NCI-H460 (cell line): ENCODE results near the gene RAB11FIP2. TPM values are rescaled to one million over a fixed set of nuclear protein-coding genes. Genes with fewer than 3 reads are reported as not detected.
"Not testable (repeated sequence)": the region's sequence is repeated elsewhere in the genome, so short reads cannot be mapped to it uniquely, and the experiment has no call there.

Source experiments
- DNase-seq: peaks from one replicate; pipeline ENCODE4 v3.0.0-alpha.2; 2016; ENCODE audit warnings: low read depth; ENCODE audit errors: extremely low read depth
- polyA plus RNA-seq: library from polyadenylated mRNA; depleted of rRNA; stranded (reverse); fragments of >200 nt; gene quantifications from 2 replicates; pipeline ENCODE4 v1.2.3, GENCODE V29; 2014; cell fraction: nucleus; rRNA removed
- total RNA-seq: library from RNA; depleted of rRNA; stranded (reverse); fragments of >200 nt; shearing (Covaris generic); gene quantifications from 2 replicates; pipeline ENCODE4 v1.2.3, GENCODE V29; 2014; rRNA removed

RAB11FIP2 gene
- 35.6 and 41.0 TPM in 2 replicates for total RNA-seq
- polyA plus RNA-seq: 11.6 and 20.8 TPM in 2 replicates

- DNase-seq: peak; percentile 91
Observed at GRCh38 chr10:118046395-118047156, at the start of gene RAB11FIP2. Gene RAB11FIP2, minus strand, starts transcription at chr10:118046941. Its CDS starts 778 bp downstream, at chr10:118046163.

GRCh38 chr10:118096022-118096421, 49.3 kb upstream of the RAB11FIP2 start:
- DNase-seq: no peak

- DNase-seq: no peak
Observed at GRCh38 chr10:118092209-118092608, 45.5 kb upstream of the RAB11FIP2 start.

GRCh38 chr10:118080817-118081216, 34.1 kb upstream of the RAB11FIP2 start:
- no peak for DNase-seq

GRCh38 chr10:118076705-118077104, 30.0 kb upstream of the RAB11FIP2 start:
- no peak for DNase-seq

- no peak for DNase-seq
Observed at GRCh38 chr10:118072840-118073239, 26.1 kb upstream of the RAB11FIP2 start.

- not testable (repeated sequence) for DNase-seq
Observed at GRCh38 chr10:118067389-118067788, 20.6 kb upstream of the RAB11FIP2 start.

- DNase-seq: no peak
Observed at GRCh38 chr10:118062798-118063238, 16.1 kb upstream of the RAB11FIP2 start.

GRCh38 chr10:118058371-118058770, 11.6 kb upstream of the RAB11FIP2 start:
- no peak for DNase-seq

GRCh38 chr10:118057361-118057760, 10.6 kb upstream of the RAB11FIP2 start:
- no peak for DNase-seq

- no peak for DNase-seq
Observed at GRCh38 chr10:118054383-118054782, 7.6 kb upstream of the RAB11FIP2 start.

- DNase-seq: no peak
Observed at GRCh38 chr10:118052816-118053215, 6.1 kb upstream of the RAB11FIP2 start.

GRCh38 chr10:118047880-118048279, 1.1 kb upstream of the RAB11FIP2 start:
- DNase-seq: no peak

GRCh38 chr10:118047157-118047719, 497 bp upstream of the RAB11FIP2 start:
- DNase-seq: no peak

GRCh38 chr10:118045837-118046394, 825 bp downstream of the RAB11FIP2 start:
- peak; percentile 13 for DNase-seq

- DNase-seq: no peak
Observed at GRCh38 chr10:118045158-118045836, 1.4 kb downstream of the RAB11FIP2 start.

GRCh38 chr10:118042827-118043242, 3.9 kb downstream of the RAB11FIP2 start:
- DNase-seq: no peak

GRCh38 chr10:118042336-118042735, 4.4 kb downstream of the RAB11FIP2 start:
- no peak for DNase-seq

GRCh38 chr10:118041316-118041715, 5.4 kb downstream of the RAB11FIP2 start:
- no peak for DNase-seq

- no peak for DNase-seq
Observed at GRCh38 chr10:118036281-118036875, 10.4 kb downstream of the RAB11FIP2 start.
